ENCODE measurements around the gene USP20.

The USP20 gene

DNA sequence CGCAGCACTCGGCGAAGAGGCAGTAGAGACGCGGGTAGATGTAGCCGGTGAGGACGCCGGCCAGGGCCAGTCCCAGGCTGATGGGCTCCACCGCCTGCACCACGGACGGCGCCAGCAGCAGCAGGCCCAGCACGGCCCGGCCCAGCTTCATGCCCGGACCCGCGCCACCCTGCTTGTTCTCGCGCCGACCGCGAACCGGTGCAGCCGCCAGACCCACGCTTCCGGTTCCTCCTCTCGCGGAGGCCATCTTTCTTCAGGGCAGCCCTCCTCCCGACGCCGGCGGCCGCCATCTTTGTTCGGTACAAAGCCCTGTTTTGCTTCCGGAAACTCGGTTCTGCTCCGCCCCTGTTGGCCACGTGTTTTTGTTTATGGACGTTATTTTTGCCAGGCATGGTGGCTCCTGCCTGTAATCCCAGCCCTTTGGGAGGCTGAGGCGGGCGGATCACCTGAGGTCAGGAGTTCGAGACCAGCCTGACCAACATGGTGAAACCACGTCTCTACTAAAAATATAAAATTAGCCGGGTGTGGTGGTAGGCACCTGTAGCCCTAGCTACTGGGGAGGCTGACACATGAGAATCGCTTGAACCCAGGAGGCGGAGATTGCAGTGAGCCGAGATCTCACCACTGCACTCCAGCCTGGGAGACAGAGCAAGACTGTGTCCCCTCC lies 11.2 kb upstream of the USP20 start, which contains the start of gene TOR1A:
Gene TOR1A (minus strand): TSS at position 202 of the 667 bp plus-strand sequence. CDS start 51 bp downstream, at position 151.
- DNase-seq = peak; percentile 91

DNA sequence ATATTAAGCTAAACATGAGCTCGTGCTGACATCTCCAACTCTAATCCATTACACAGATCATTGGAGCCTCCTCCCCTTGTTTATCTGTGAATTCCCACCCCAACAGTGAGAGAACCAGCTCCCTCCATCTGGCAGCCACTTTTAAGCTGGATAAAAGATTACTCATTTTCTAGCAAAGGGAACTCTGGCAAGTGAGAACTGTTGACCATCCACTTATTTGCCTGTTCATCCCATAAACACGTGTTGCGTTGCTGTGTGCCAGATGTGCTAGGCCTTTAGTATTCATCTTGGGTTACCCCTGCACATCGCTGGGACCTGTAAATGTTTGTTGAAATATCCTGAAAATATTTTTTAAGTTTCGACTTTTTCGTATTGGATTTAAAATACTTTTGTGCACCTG lies 8.9 kb upstream of the USP20 start:
- no peak for DNase-seq

DNA sequence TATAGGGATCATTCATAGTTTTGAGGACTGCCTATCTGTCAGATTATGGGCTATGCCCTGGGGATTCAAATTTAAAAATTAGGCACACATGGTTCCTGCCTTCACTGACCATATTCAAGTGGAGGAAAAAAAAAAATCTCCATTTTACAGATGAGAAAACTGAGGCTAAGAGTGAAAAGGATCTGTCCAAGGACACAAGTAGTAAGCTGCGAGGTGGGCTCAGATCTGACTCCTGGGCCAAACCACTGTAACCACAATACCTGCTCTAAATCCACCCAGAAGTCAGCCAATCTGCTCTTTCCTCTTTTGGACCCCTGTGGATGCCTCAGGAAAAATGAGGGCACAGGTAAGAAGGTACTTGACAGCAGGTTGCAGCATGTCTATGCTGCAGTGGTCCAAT lies 8.5 kb upstream of the USP20 start:
- no peak for DNase-seq

DNA sequence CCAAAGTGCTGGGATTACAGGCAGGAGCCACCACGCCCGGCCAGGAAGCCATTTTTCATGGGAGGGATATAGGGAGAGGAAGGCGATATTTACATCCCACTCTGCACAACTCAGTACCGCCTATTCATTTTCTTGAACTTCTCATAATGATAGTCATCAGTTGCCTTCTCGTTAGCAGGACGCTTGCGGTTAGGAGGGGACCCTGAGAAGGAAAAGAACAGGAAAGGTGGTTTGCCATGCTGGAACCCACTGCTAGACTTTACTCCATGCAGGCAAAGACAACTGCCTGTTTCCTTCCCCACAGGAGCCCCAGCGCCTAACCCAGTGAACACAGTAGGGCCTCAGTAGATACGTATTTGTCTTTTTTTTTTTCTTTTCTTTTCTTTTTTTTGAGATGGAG lies 7.2 kb upstream of the USP20 start:
- no peak for DNase-seq

DNA sequence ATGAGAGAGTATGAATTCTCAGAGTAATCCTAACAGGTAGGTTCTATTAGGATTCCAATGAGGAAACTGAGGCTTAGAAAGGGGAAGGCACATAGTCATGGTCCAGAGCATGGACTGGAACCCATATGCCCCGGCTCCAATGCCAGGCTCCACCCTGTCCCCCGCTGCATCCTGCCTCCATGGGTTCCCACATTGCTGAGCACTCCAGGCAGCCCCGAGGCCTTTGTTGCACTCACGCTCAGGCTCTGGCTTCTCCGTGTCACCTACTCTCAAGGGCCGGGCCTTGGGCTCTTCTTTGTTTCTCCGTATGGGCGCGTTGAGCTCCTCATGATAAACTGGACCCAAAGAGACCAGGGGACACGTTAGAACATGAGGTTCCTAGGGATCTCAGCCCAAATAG lies 6.3 kb upstream of the USP20 start:
- DNase-seq = no peak

DNA sequence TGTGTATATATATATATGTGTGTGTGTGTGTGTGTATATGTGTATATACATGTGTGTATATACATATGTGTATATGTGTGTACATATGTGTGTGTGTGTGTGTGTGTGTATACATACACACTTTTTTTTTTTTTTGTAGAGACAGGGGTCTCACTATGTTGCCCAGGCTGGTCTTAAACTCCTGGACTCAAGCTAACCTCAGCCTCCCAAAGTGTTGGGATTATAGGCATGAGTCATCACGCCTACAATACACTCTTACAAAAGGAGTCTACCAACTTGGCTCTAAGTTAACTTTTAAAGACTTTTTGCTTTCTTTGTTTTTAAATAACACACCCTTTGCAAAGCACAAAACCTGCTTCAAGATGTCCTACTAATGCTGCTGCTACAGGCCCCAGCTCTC lies 2.3 kb upstream of the USP20 start:
- no peak for DNase-seq

DNA sequence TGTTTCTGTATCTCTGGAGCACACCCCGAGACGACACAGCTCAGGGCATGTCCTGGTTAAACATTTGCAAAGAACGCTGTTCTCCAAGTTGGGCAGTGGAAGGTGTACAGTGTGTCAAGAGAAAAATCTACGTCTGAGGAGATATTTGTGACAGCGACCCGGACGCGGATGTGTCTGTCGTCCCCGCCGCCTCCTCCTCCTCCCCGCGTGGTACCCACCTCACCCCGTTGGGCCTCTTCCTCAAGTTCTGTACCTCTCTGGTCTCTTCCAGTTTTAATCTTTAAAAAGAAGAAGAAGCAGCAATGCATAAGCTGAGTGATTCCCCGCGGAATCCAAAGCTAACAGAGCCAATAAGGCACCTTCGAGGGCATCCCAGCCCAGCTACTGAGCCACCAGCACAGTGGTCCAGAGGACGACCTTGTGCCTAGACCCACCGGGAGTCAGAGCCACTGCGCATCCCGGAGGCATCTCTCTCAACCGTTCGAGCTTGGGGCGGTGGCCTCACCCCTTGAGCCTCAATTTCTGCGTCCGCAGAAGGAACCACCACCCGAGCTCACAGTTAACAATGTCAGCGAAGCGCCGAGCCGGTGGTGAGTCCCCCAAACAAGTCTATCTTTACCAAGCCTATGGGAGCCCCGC lies 650 bp upstream of the USP20 start:
- DNase-seq = no peak

DNA sequence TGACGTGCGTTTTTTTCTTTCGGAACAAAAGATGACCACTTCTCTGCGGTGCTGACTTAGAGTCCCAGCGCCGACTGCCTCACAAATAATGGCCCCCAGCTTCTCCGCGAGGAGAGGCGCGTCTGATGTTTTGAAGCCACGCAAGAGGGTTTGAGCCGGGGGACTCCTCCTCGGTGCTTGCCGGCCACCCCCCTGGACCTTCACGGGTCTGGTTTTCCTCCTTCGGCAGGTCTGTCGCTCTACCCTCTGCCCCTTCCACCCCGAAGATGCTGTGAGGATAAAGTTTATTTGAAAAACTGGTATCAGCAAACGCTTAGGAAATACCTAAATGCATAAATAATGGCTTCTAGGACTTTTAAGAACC lies 584 bp downstream of the USP20 start:
- DNase-seq = no peak

DNA sequence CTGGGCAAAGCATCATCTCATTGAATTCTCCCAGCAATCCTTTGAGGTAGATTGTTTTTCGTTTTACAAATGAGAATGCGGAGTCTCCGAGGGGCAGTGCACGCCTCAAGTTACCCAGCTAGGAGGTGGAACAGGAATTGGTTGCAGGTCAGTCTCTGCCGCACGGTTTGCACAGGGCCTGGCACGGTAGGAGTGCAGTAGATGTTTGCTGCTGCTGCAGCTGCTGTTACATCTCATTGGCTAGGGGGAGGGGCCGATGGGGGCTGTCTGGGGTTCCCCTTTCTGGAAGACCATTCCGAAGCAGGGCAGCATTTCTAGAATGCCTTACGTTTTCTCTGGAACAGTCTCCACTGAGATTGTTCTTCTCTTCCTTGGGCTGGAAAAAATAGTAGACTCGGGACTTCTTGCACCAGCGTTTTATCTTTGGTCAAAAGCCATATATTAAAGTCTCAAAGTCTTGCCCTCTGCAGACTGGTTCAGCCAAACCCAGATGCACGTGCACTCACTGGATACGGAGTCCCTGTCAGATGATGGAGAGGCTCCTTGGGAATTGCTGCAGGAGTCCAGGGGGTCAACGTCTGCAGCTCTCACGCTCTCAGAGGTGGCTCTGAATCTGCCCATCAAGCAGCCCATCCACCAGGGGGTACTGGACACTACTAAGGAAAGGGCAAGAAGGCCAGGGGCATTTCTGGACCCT lies 1.2 kb downstream of the USP20 start:
- no peak for DNase-seq

DNA sequence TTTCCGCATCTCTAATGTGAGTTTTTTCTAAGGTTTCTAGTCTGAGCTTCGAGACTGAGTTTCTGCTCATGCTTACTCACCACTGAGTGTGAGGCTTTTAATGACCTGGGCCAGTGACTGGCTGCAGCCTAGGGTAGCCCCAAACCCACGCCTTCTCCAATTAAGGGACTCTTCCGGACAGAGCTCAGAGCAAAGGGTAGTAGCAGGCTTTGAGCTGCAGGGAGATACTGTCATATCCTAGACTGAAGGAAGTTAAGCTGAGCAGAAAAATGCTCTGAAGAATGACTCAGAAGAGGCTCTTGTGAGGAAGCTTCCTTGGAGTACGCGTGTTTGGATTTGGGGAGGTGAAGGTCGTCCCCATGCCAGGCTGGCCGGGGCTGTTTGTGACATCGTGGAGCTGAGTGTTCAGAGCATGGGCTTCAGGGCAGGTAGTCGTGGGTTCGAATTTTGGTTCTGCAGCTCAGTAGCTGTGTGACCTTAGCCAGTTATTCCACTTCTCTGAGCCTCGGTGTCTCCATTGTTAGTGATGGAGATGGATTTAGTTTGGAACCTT lies 3.5 kb downstream of the USP20 start:
- DNase-seq = no peak

DNA sequence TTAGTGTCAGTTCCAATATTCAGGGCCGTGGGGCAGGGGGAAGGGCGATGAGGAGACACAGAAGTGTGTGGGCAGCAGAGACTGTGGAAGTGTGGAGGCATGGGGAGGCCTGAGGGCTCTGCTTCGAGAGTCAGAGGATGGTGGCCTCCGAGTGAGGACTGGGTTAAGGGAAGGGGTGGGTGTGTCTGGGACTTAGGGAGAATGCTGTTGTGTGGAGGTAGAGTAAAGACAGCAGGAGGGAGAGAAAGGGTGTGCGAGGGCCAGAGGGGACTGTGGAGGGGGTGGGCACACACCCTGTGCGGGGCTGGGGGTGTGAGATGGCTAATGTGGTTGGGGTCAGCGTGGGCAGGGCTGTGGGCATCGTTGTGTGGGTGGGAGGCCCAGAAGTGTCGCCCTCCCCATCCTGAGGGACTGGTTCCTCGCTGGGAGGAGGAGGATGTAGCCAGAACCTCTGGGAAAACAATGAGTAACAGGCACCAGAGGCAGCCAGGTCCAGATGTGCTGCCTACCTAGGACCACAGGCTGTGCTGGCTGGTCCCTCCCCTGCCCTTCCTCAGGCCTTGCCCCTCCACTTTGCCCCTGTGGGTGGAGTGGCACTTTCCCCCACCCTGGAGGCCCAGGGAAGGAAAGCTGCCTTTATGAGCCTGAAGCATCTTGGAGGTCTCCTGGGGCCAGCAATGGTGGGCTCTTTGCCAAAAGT lies 4.2 kb downstream of the USP20 start:
- peak; percentile 72 for DNase-seq

DNA sequence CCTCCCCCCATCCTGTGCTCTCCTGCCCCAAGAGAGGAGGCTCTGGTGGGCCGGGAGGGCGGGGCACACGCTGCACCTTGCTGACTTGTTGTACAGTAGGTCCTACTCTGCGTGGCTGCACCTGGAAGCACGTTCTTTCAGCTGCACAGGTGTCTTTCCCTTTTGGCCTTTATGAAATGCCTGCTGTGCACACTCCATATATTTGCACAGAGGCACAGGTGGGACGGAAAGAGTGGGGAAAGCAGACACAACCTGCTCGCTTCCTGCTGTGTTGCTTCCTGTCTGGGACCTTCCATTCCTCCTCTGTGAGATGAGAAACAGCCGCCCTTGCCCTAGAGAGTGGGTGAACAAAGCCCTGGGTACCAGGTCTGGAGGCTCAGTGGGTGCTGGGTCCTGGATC lies 4.8 kb downstream of the USP20 start:
- peak; percentile 91 for DNase-seq

DNA sequence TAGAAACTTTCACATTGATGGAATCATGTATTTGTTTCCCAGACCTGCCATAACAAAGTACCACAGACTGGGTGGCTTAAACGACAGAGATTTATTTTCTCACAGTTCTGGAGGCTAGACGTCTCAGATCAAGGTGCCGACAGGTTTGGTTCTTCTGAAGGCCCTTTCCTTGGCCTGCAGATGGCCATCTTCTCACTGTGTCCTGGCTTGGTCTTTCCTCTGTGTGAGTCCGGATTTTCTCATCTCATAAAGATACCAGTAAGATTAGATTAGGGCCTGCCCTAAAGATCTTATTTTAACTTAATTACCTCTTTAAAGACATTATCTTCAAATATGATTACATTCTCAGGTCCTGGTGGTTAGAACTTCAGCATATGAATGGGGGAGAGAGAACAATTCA lies 5.8 kb downstream of the USP20 start:
- DNase-seq = no peak

DNA sequence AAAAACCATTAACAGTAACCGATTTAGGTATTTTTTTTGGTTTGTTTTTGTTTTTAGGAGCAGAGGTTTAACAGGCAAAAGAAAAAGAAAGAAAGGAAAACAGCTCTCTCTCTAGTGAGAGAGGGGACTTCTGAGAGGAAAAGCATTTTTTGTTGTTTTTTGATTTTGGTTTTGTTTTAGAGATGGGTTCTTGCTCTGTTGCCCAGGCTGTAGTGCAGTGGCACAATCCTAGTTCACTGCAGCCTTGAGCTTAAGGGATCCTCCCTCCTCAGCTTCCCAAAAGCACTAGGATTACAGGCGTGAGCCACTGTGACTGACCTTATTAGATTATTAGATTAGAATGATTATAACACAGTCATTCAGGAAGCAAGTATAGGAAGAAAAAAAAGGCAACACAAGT lies 10.1 kb downstream of the USP20 start:
- DNase-seq = no peak

DNA sequence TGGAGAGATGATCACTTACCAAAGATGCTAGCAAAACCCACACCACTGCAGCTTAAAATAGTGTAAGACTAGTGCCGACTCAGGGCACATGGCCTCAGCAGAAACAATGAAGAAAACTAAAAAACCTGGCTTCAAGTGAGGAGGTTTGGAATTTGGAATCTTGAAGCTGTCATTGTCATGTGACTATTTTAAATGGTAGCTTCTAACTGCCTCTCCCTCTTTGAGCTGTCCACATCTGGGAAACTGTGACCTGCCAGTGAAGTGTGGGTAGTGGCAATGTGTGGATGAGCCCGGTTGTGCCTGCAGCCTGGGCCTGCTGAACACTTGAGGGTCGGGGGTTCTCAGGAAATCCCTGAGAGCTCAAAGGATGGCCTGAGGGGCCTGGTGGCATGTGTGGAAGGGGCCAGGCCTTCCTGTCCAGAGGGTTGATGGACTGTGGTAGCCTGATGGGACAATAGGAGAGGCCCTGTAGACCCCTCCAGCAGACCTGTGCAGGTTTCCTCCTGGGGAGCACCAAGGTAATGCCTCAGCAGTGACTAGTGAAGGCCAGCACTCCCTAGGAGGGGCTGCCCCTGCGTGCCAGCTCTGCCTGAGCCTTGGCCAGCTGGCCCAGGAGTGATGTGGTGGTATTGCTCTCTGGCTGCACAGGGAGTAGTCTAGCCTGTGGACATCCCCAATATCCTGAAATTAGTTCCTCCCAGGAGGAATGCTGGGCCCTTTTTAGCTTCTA lies 13.6 kb downstream of the USP20 start:
- DNase-seq = no peak

DNA sequence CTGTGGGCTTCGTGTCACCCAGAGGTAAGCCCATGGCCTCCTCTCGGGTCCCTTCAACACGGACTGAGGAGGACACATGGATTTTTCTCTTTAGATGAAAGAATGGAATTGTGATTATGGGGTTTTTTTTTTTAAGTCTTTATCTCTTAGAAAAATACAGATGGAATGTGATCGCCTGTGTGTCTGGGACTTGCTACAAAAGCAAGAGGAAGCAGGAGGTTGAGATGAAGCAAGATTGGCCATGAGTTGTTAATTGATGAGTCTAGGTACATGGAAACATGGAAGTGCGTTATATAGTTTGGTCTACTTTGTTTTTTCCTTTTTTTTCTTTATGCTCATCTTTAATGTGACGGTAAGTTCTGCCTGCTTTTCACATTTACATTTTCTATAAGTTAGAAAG lies 14.6 kb downstream of the USP20 start:
- no peak for DNase-seq

DNA sequence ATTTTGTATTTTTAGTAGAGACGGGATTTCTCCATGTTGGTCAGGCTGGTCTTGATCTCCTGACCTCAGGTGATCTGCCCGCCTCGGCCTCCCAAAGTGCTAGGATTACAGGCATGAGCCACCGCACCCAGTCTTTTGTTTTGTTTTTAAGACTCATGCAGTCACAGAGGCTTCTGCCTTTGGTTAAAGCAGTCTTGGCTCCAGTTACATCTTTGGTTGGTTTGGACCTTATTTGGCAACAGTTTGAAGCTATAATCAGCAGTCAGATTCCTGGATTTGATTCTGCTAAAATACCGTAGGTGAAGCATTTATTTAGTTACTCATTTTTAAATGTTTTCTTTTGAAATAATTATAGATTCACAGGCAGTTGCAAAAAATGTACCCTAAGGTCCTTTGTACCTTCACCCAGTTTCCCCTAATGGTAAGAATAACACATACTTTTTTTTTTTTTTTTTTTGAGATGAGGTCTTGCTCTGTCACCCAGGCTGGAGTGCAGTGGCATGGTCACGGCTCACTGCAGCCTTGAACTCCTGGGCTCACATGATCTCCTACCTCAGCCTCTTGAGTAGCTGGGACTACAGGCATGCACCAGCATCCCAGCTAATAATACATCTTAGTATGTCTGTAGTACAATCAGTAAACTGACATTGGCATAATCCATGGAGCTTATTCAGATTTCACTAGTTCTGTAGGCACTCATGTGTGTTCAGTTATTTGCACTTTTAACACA lies 15.7 kb downstream of the USP20 start:
- DNase-seq = no peak

DNA sequence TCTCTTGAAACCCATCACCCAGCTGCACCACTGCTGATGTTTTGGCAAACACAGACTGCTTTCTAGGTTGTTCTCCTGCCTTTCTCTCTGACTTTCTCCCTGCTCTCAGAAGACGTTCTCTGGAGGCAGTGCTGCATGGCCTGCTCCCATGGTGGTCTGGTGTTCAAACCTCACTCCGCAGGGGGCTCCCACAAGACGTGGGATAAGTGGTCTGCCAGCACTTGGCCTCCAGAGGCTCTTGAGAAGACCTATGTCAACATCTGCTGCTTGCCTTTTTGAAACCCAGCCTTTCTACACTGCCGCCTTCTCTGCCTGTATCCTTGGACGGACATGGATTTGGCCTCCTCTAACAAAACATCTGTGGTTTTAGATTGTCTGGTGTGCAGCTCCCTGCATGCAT lies 16.6 kb downstream of the USP20 start:
- DNase-seq = no peak

DNA sequence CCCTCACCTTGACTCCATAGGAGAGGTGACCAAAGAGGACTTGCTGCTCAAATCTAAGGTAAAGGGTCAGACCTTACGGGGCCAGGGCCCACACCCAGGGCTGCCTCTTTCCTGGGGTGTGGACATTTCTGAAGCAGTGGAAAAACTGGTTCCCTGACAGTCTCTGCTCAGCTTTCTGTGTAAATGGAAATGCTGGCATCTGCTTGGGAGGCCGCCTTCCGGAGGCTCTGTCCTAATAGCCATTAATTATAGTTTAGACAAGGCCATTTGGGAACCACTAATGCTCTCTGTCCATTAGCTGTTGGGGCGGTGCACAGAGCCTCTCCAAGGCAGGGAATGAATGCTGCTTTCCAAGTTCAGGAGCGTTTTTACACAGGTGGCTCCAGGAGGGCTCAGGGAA lies 17.3 kb downstream of the USP20 start:
- no peak for DNase-seq

DNA sequence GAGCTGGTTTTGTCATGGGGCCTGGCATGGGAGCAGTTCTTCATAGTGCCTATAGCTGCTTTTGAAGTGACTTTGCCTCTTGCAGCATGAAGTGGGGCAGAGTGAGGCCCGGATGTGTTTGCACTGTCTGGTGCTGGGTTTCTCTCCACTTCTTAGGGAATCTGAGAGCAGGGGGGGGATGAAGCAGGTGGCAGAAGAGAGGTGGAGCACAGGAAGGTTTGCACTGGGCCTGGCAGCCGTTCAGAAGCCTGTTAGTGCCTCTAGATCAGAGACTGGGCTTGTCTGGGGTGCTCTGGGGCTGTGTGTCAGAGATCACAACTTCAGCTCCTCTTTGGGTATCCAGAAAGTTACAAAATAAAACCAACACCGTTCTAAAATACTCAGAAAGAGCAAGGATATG lies 18.4 kb downstream of the USP20 start:
- peak; percentile 74 for DNase-seq

DNA sequence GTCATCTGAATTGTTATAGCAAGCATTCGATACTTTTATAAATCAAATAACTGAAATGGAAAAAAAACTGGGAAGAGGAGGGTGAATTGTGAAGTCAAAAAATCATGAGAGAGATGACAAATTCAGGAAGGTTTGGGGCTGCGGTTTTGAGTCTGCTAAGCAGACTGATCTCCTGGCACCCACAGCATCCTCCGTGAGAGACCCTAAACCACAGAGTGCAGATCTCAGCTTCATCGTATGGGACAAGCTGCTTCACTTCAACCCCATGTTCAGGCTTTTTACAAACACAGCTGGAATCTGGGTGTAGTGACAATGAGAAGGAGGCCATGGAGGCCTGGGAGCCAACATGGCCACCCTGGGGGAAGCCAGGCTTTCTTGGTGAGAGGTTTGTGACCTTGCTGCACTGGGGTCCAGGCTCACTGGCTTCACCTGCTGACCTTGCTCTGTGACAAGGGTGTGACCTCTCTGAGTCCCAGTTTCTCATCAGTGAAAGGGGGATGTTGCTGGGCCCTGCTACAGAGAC lies 19.4 kb downstream of the USP20 start:
- DNase-seq = no peak

DNA sequence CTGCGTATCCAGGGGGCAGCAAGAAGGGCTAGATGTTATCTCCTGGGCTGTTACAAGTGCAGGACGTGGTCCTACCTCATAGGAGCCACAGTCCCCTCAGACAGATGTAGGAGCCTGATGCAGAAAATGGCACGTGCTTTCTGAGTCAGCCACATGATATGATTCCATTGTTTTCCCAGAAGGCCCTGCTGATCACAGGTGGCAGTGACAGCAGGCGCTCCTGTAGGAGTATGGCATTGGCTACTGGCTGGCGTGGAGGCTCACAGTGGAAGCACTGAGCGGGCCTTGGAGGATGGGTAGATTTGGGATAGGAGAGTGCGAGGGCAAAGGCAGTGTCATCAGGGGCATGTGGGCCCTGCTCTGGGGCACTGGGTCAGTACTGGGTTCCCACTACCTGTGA lies 21.9 kb downstream of the USP20 start:
- no peak for DNase-seq
